HG02798 (cell line): ENCODE measurements around the gene TNPO1.

Experiments used
- ATAC-seq: cut with Tn5 transposase; IDR thresholded peaks from one replicate; pipeline ENCODE4 v1.9.1; 2021; ENCODE audit warnings: mild to moderate bottlenecking; ENCODE audit not compliant: unreplicated experiment, poor library complexity

Gene TNPO1

DNA sequence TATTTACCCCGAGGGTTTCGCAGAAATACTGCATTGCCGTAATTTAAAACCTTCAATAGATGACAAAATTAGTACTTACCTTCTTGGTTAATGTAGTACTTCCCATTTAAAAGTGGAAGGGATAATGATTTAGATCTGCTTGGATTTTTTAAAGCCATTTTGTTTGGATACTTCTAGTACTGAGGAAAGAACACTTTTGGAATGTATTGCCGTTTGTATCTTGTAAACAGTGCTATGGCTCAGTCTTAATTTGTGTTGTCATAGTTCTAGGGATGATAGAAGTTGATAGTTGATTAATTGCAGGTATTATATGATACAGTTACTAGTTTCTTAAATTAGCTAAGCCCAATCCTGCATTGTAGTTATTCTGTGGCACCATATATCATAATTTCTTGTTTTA is 33.1 kb downstream of the TNPO1 start:
- no peak for ATAC-seq

DNA sequence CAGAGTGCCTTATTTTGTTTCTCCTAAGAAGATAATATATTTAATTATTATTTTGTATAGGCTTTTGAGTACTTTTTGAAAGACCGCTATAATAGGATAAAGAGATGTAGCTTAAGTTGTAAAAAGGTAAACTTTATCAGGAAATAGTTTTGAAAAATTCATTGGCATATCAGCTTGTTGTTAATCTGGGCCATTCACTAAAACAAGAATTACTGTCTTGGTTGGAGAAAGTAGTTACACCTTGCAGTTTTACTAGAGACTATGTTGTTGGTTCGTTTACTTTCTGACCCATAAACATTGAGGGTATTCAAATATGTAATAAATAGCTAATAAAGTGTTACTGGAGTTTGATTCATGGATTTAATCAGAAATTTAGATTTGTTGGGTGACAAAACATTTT is 33.7 kb downstream of the TNPO1 start:
- ATAC-seq, result no peak

- no peak for ATAC-seq
Observed at GRCh38 chr5:72852356-72852755, 35.9 kb downstream of the TNPO1 start.

DNA sequence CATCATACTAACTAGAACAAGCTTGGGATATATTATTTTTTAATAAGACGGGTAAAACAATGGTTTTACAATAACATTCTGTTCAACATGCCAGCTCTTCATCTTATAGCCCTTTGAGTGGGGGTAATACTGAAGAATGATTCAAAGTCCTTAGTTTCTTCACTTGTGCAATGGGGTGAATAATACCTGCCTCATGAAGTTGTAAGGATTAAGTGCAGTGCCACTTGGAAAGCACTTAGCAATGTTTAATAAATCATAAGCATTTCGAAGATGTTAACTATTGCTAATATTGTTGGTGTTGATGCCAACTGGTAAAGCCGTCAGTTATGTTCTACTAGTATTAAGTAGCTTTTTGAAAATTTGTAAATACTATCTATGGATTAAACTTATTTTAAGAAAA is 38.0 kb downstream of the TNPO1 start:
- ATAC-seq, result no peak

- no peak for ATAC-seq
Observed at GRCh38 chr5:72855821-72856220, 39.4 kb downstream of the TNPO1 start.

- no peak for ATAC-seq
Observed at GRCh38 chr5:72857396-72857795, 40.9 kb downstream of the TNPO1 start.

DNA sequence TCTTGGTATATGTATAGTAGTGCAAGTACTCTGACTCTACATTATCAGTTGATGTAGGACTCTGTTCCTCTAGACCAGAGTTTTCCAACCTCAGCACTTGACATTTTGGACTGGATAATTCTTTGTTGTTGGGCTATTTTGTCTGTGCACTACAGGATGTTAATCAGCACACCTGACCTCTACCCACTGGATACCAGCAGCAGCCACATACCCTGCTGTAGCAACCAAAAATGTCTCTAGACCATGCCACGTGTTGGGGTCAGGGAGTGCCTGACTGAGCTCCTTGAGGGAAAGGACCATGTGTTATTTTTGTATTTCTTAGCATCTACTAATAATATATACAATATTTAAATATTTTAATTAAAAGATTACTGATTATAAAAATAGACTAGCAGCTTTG is 42.7 kb downstream of the TNPO1 start:
- no peak for ATAC-seq

DNA sequence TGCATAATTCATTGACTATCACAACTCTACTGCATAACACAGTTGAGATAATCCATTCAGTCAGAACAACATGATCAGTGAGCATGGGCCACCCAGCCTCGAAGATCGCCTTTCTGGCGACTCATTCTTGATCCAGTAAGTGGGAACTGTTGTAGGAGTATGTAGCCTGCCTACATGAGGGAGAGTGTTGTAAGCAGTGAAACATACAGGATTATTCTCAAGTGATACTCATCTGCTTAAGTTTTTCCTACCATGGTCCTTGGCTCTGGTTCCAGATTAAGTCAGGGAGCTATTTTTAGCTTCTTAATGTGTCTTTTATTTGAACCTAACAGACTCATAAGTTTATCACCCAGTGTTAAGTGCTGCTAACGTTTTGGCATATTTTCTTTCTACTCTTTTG is 44.0 kb downstream of the TNPO1 start:
- no peak for ATAC-seq

- no peak for ATAC-seq
Observed at GRCh38 chr5:72871366-72872024, 55.0 kb downstream of the TNPO1 start.

- no peak for ATAC-seq
Observed at GRCh38 chr5:72878854-72879253, 62.4 kb downstream of the TNPO1 start.

DNA sequence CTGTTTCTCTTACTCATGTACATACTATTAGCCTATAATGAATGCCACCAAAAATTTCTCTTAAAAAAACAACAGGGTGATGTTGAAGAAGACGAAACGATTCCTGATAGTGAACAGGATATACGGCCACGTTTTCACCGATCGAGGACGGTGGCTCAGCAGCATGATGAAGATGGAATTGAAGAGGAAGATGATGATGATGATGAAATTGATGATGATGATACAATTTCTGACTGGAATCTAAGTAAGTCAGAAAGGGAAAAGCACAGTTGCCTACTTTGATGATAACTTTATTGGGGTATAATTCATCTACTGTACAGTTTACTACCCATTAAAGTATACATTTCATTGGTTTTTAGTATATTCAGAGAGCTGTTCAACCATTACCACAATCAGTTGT is 66.5 kb downstream of the TNPO1 start:
- no peak for ATAC-seq

DNA sequence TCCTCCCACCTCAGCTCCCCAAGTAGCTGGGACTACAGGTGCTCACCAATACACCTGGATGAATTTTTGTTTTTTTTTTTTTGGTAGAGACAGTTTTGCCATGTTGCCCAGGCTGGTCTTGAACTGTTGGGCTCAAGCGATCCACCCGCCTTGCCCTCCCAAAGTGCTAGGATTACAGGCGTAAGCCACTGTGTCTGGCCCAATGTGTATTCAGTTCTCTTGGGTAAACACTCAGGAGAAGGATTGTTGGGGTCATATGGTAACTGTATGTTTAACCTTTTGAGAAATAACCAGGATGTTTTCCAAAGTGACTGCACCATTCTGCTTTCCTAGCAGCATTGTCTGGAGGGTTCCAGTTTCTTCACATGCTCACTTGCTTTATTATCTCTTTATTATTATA is 67.4 kb downstream of the TNPO1 start:
- ATAC-seq, result no peak

DNA sequence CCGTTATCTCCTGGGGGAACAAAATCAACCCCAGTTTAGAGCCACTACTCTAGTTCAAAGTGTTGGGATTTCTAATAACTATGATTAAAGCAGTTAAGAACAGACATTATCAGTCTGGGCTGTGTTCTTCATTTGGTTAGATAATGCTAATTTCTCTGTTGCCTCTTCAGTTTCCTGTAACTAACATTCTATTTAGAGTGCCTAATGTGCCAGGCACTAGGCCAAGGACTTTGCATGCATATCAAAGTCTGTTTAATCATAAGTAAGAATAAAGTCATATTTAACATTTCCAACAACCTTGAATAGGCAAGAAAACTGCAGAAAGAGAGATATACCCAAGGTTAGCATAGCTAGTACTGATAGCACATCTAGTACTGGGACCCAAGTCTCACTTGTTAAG is 68.4 kb downstream of the TNPO1 start:
- no peak for ATAC-seq

GRCh38 chr5:72885824-72886223 is 69.4 kb downstream of the TNPO1 start:
- no peak for ATAC-seq

- no peak for ATAC-seq
Observed at GRCh38 chr5:72888595-72888994, 72.1 kb downstream of the TNPO1 start.

DNA sequence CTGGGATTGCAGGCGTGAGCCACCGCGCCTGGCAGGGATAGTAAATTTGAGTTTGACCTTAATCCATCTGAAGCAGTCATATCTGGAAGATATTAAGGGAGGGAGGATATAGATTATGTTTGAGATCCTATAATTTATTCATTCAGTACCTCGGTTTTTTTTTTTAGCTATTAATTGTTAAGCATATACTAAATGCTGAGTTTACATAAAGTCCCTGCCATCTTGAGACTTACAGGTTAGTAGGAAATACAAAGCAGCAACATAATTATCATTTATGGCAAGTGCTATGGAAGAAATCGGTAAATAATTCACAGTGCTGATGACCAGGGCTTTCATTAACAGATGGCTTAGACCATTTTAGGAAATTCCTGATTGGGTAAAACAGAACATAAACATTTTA is 72.9 kb downstream of the TNPO1 start:
- no peak for ATAC-seq

- ATAC-seq, result no peak
Observed at GRCh38 chr5:72892846-72893245, 76.4 kb downstream of the TNPO1 start.

- no peak for ATAC-seq
Observed at GRCh38 chr5:72895758-72896157, 79.3 kb downstream of the TNPO1 start.

DNA sequence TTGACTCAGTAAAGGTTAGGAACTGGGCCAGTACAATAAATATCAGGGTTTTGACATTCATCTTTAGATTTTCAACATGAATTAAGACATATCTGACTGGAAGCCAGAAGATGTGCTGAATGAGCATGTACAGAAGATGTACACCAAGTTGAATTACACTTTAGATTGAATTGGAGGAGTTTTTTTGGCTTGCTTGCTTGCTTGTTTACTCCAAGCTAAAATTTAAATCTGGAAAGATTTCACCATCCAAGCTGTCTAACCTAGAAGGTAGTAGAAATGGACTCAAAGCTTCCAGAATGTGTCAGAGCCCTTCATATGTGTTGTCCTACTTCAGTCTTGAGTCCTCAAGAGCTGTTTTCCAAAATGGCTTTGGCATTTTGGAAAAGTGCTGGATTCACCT is 90.3 kb downstream of the TNPO1 start:
- ATAC-seq, result no peak

GRCh38 chr5:72908664-72909063 is 92.2 kb downstream of the TNPO1 start:
- ATAC-seq, result no peak

DNA sequence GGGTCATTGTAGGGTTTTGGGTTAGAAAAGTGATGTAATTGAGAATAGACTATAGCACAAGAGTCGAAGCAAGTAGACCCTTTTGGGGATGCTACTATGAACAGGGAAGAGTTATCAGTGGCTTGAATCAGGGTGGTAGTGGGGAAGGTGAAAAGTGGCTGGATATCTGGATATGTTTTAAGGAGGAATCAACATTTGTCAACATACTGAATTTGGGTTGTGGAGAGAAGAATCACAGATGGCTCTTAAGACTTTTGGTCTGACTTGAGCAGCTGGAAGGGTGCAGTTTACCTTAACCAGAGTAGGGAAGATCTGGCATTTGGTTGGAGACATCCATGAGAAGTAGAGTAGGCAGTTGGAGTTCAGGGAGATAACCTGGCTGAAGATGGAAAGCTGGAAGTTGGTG is 100.9 kb downstream of the TNPO1 start:
- no peak for ATAC-seq

DNA sequence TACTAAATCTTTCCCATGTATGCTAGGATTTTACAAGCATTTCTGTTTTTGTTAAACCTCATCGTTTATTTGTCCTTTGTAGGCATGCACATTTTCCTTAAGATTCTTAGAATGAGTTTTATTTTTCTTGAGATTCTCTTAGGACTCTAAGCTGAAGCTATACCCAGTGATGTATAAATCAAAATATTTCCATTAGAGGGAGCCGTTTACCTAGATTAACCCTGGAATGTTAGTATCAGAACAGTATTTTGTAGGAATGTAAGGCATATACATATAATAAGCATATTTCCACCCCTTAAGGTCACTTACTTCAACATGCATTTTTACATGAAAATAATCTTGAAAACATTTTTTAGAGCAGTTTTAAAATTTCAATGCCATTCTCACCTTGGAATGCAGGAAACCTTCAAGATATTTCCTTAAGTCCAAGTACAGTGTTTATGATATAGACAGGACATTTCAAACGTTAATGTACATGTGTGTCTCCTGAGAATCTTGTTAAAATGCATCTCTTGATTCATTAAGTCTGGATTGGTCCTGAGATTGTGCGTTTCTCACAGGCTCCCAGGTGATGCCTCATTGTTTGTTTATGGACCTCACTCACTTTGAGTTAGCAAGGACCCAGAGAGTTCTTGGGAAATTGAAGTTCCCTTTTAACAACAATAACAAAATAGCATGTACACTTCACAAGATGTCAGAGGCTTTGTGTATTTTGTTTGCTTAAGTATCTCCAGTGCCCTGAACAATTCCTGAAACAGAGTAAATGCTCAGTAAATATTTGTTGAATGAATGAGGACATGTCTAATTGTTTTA is 104.4 kb downstream of the TNPO1 start:
- ATAC-seq, result no peak
